Heart right ventricle (tissue), 16 donors: ENCODE measurements around the gene NNT. TPM values are rescaled to one million over a fixed set of nuclear protein-coding genes. Genes with fewer than 3 reads are reported as not detected.
"Not testable (repeated sequence)": the region's sequence is repeated elsewhere in the genome, so short reads cannot be mapped to it uniquely, and the experiment has no call there.

ENCODE experiments used
- ATAC-seq, 8 donors: fragments of 200-7000 bp; cut with Tn5 transposase; one replicate each; pipeline ENCODE4 v1.9.1; 2020; ENCODE audit warnings: mild to moderate bottlenecking in 8 of 8, moderate library complexity in 8 of 8, moderate number of reproducible peaks in 1 of 8
- DNase-seq, 2 donors: peaks; one replicate each; pipeline ENCODE4 v3.0.0-alpha.2; 2020
- H3K27ac ChIP-seq, 10 donors: fragments of 200-600 bp; sonication (generic) in 2 of 10; one replicate each; pipeline versions ENCODE4 v1.5.0 to v1.8.0; 2020 to 2022; ENCODE audit warnings: mild to moderate bottlenecking in 3 of 10
- H3K27me3 ChIP-seq, 7 donors: fragments of 200-600 bp; one replicate each; pipeline ENCODE4 v1.8.0; 2021 to 2022; ENCODE audit warnings: mild to moderate bottlenecking in 2 of 7
- H3K36me3 ChIP-seq, 9 donors: fragments of 200-600 bp; sonication (generic) in 1 of 9; one replicate each; pipeline versions ENCODE4 v1.5.0 to v1.8.0; 2020 to 2022; ENCODE audit warnings: mild to moderate bottlenecking in 2 of 9
- H3K4me1 ChIP-seq, 9 donors: fragments of 200-600 bp; sonication (generic) in 1 of 9; one replicate each; pipeline versions ENCODE4 v1.5.0 to v1.8.0; 2020 to 2022; ENCODE audit warnings: mild to moderate bottlenecking in 4 of 9
- H3K4me3 ChIP-seq, 10 donors: fragments of 200-600 bp; sonication (generic) in 2 of 10; one replicate each; pipeline versions ENCODE4 v1.5.0 to v1.8.0; 2020 to 2022; ENCODE audit warnings: mild to moderate bottlenecking in 7 of 10, moderate library complexity in 2 of 10
- H3K9me3 ChIP-seq, 11 donors: fragments of 200-600 bp in 10 of 11; sonication (generic) in 2 of 11; one replicate each; pipeline versions ENCODE4 v1.5.0 to v1.8.0; 2013 to 2022; ENCODE audit warnings: mild to moderate bottlenecking in 2 of 11, control low read depth in 1 of 11, moderate library complexity in 1 of 11
- WGBS, 2 donors: extraction: QIAGEN DNeasy Blood & Tissue Kit; methylation state at CpG; one replicate each; pipeline ENCODE4 v1.1.7; 2013; ENCODE audit warnings: inconsistent platforms in 1 of 2; 5-methylcytosine and 5-hydroxymethylcytosine counted together
- intact Hi-C, 10 donors: fragments of 100-400 bp; cut with DNase I; formaldehyde crosslinking; loops; one replicate each; pipeline versions ENCODE4 v1.11.1 to v1.14.2; 2022
- polyA plus RNA-seq, 2 donors: library from polyadenylated mRNA; stranded (reverse); fragments of 200-250 nt; gene quantifications; one replicate each; pipeline ENCODE4 v1.2.3, GENCODE V29; 2013
- total RNA-seq, 10 donors: library from RNA; stranded (reverse); fragmentation: NEBNext Ultra II Directional in 3 of 10; extraction: Animal tissue kit (Norgen Biotek cat#: 25700) in 3 of 10; gene quantifications; one replicate each; pipeline versions ENCODE4 v1.2.1 to v1.2.4, GENCODE V29; 2021 to 2023
- TF ChIP-seq, protein P1 (sequence below), 9 donors: fragments of 200-600 bp; sonication (generic) in 2 of 9; IDR thresholded peaks; one replicate each; pipeline versions ENCODE4 v1.5.0 to v1.8.0; 2021 to 2022; ENCODE audit warnings: antibody characterized with exemption in 9 of 9, mild to moderate bottlenecking in 5 of 9, moderate library complexity in 1 of 9
- donor health status: Arrhythmogenic right ventricular cardiomyopathy.
- donor health status: ischemic (EF 13 %, LVEDD 7.1; RV severe dilation, severe dysfunction).
- donor health status: healthy with polysubstance abuse.
- donor health status: DM: no; HTN: yes; CAD: no.
- donor health status: DM: no; HTN: no; CAD: no.
- donor health status: ischemic (EF 25% LVEDD 6.9; RV normal size, moderate dysfunction).
- donor health status: ischemic (EF 25% LVEDD 5.7; RV mildly dilated, moderate dysfunction).
- donor health status: healthy.
- donor health status: DM: yes; HTN: yes; CAD: no.
- donor health status: Ischemic cardiomyopathy.
- donor health status: ischemic (EF 35%, LVEDD 5.7; RV mildly dilated, moderate dysfunction).
- donor health status: nonischemic (EF 11% LVEDD 7.7; RV severe dilation, severe dysfunction).
- donor health status: DM: yes; HTN: yes; CAD: no.
- donor health status: PGD.
- donor health status: ischemic (EF 29% LVEDD 5.4; RV normal size, mild dysfunction).
- donor health status: nonischemic (EF 23%, LVEDD 6.1; RV moderate dilation, normal function).

The NNT gene
- total and polyA plus RNA-seq, 12 donors, result 40.8 to 731 (median 609) TPM

DNA sequence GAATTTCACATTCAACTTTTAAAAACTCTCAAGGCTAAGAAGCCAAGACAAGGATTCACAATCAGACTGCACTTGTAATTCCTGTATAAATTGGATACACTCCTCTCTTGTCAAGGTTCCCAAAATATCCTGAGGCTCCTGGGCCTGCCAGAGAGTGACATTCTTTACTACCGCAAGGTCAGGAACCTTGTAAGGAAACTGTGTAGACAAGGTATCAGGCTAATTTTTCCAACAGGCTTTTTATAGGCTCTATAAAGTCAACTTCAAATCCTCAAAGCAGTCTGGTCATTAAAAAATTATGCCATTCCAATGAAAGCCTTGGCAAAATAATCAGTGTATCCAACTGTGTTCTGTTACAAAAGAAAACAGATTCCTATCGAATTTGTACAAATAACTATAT is 30.6 kb upstream of the NNT start:
- peaks cover 0 to 15% (median 6%) of the 10 kb centered on the region in 9 donors for H3K36me3 ChIP-seq
- H3K4me1 ChIP-seq, result peaks cover 7 to 30% (median 18%) of the 10 kb centered on the region in 9 donors
- DNase-seq (peak in 1 of 2 donors; percentile 15), ATAC-seq (peak; percentile 62 to 89 (median 80))
- H3K4me3 ChIP-seq, result no peak overlapping the region
- intact Hi-C loops, result no loop called here
- H3K9me3 ChIP-seq, result no peaks in the 10 kb centered on the region
- 21 to 29% methylated on average over 2 of the region's 2 CpGs for WGBS, 2 donors
- TF ChIP-seq, protein P1, sequence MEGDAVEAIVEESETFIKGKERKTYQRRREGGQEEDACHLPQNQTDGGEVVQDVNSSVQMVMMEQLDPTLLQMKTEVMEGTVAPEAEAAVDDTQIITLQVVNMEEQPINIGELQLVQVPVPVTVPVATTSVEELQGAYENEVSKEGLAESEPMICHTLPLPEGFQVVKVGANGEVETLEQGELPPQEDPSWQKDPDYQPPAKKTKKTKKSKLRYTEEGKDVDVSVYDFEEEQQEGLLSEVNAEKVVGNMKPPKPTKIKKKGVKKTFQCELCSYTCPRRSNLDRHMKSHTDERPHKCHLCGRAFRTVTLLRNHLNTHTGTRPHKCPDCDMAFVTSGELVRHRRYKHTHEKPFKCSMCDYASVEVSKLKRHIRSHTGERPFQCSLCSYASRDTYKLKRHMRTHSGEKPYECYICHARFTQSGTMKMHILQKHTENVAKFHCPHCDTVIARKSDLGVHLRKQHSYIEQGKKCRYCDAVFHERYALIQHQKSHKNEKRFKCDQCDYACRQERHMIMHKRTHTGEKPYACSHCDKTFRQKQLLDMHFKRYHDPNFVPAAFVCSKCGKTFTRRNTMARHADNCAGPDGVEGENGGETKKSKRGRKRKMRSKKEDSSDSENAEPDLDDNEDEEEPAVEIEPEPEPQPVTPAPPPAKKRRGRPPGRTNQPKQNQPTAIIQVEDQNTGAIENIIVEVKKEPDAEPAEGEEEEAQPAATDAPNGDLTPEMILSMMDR (IDR thresholded peaks at IDR 0.05), result no peak
- no peaks in the 10 kb centered on the region for H3K27me3 ChIP-seq
- H3K27ac ChIP-seq, result peak overlapping the region; percentile 4 to 77 (median 68)

DNA sequence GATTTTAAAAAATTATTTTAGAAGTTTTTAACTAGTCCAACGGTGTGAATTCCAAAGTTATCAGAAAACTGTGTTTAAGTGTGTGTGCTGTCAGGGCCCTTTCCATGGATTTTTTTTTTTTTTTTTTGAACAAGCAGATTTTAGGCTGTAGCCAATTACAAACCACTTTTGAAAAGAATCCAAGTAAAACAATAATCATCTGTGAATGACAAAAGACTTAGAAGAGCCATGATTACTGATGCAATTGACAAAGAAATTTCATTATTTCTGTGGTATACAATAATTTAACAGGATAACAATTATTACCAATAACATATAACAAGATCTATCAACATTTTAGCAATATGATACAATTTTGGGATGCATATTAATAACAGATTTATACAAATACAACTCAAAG is 29.9 kb upstream of the NNT start:
- WGBS, 2 donors, result 11 to 21% methylated on average over 1 of the region's 1 CpG
- TF ChIP-seq, protein P1 (IDR thresholded peaks at IDR 0.05), result no peak
- Histone ChIP-seq H3K27ac (peak overlapping the region in 9 of 10 donors; percentile 4 to 77 (median 69)), H3K9me3 (no peaks in the 10 kb centered on the region), H3K4me3 (no peak overlapping the region), H3K36me3 (peaks cover 0 to 15% (median 6%) of the 10 kb centered on the region in 9 donors), H3K27me3 (no peaks in the 10 kb centered on the region), H3K4me1 (peaks cover 7 to 30% (median 18%) of the 10 kb centered on the region in 9 donors)
- ATAC-seq (no peak), DNase-seq (no peak)
- intact Hi-C loops, result no loop called here

DNA sequence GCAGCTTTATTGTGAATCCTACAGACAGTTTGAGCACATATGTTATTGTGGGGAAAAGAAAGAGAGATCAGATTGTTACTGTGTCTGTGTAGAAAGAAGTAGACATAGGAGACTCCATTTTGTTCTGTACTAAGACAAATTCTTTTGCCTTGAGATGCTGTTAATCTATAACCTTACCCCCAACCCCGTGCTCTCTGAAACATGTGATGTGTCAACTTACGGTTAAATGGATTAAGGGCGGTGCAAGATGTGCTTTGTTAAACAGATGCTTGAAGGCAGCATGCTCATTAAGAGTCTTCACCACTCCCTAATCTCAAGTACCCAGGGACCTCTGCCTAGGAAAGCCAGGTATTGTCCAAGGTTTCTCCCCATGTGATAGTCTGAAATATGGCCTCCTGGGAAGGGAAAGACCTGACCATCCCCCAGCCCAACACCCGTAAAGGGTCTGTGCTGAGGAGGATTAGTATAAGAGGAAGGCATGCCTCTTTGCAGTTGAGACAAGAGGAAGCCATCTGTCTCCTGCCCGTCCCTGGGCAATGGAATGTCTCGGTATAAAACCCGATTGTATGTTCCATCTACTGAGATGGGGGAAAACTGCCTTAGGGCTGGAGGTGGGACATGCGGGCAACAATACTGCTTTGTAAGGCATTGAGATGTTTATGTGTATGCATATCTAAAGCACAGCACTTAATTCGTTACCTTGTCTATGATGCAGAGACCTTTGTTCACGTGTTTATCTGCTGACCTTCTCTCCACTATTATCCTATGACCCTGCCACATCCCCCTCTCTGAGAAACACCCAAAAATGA is 22.4 kb upstream of the NNT start:
- H3K27ac ChIP-seq, H3K4me3 ChIP-seq, DNase-seq, H3K4me1 ChIP-seq, ATAC-seq, H3K27me3 ChIP-seq, intact Hi-C loops, H3K9me3 ChIP-seq: not testable (repeated sequence)
- WGBS, 2 donors, result 82 to 87% methylated on average over 10 of the region's 10 CpGs
- H3K36me3 ChIP-seq, result peaks cover 0 to 38% (median 8%) of the 10 kb centered on the region in 9 donors

DNA sequence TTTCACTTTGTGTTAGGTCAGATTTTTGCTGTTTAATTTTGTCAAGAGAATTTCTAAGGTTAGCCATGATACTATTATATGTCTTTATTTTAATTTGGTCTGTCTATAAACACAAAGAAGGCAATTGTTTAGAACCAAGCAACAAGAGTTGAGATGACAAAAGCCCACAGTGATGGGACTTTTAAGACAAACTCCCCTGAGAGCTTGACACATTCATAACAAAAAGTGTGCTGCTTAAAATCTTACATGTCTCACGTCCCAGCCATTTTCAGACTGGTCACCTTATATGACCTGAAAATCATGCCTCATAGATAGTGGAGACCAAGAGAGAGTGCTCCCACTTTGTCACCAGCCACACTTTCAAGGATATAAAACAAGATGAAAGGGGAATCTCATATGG is 21.6 kb upstream of the NNT start:
- no peaks in the 10 kb centered on the region for H3K27me3 ChIP-seq
- TF ChIP-seq, protein P1 (IDR thresholded peaks at IDR 0.05), result no peak
- no peak overlapping the region for H3K27ac ChIP-seq
- no peaks in the 10 kb centered on the region for H3K4me1 ChIP-seq
- H3K36me3 ChIP-seq, result peaks cover 0 to 34% (median 5%) of the 10 kb centered on the region in 9 donors
- DNase-seq (no peak), ATAC-seq (no peak)
- H3K9me3 ChIP-seq, result no peaks in the 10 kb centered on the region
- intact Hi-C loops, result no loop called here
- H3K4me3 ChIP-seq, result no peak overlapping the region
- 32 to 58% methylated on average over 1 of the region's 1 CpG for WGBS, 2 donors
